Fibroblast of villous mesenchyme (primary cell): ENCODE results near the gene CACNA1B. TPM values are rescaled to one million over a fixed set of nuclear protein-coding genes. Genes with fewer than 3 reads are reported as not detected.

ENCODE experiments used
- DNase-seq: peaks from one replicate; pipeline ENCODE4 v3.0.0-alpha.2; 2010; ENCODE audit warnings: low read depth
- H3K4me3 ChIP-seq: 2 replicates; pipeline ENCODE4 v1.5.1; 2011; ENCODE audit warnings: low read depth, mild to moderate bottlenecking, low read length
- total RNA-seq: library from RNA; depleted of rRNA; stranded (reverse); fragments of >200 nt; gene quantifications from 2 replicates; pipeline ENCODE4 v1.2.3, GENCODE V29; 2012
- TF ChIP-seq, protein P1 (sequence below): IDR thresholded peaks from 2 replicates; pipeline ENCODE4 v1.5.1; 2012; ENCODE audit warnings: low read depth, mild to moderate bottlenecking, low read length; ENCODE audit not compliant: insufficient read depth

The CACNA1B gene
- total RNA-seq, 1 donor, result 0.43 TPM

DNA sequence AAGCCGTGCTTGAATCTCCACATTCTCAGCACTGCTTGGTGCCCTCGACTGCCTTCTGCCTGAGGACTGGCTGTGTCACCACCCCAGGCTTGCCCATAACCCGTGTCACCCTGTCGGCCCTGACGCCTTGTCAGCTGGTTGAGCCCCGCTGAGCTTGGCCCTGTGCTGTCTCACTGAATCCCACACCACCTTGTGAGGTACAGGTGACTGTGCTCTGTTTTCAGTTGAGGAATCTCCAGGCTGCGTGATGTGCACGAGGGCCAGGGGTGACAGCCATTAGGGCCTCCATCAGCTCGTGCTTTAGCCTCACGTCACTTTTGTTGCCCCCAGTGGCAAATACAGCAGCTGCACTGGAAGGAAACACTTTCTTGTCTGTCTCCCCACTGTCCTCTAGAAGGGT lies 90.7 kb downstream of the CACNA1B start:
- DNase-seq, result no peak
- TF ChIP-seq, protein P1, sequence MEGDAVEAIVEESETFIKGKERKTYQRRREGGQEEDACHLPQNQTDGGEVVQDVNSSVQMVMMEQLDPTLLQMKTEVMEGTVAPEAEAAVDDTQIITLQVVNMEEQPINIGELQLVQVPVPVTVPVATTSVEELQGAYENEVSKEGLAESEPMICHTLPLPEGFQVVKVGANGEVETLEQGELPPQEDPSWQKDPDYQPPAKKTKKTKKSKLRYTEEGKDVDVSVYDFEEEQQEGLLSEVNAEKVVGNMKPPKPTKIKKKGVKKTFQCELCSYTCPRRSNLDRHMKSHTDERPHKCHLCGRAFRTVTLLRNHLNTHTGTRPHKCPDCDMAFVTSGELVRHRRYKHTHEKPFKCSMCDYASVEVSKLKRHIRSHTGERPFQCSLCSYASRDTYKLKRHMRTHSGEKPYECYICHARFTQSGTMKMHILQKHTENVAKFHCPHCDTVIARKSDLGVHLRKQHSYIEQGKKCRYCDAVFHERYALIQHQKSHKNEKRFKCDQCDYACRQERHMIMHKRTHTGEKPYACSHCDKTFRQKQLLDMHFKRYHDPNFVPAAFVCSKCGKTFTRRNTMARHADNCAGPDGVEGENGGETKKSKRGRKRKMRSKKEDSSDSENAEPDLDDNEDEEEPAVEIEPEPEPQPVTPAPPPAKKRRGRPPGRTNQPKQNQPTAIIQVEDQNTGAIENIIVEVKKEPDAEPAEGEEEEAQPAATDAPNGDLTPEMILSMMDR, result no peak
- no peak overlapping the region for H3K4me3 ChIP-seq

DNA sequence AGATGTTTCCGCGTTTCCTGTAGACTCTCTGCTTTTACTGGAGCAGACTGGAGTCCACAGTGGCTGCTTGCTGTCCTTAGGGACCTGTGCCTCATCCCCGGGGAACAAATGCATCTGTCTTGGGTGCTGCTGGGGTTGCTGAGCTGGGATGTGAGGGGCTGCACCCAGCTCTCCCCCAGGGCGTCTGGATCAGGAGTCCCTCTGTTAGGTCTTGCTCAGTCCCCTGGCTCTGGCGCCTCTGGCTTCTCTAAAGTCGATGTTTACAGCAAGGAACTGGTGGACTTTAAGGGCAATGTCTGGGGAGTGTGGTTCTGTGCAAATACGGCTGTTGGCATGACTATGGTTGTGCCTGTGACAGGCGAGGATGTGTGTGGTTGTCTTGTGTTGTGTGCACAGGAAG lies 91.4 kb downstream of the CACNA1B start:
- H3K4me3 ChIP-seq, result no peak overlapping the region
- DNase-seq, result no peak
- TF ChIP-seq, protein P1, result no peak

DNA sequence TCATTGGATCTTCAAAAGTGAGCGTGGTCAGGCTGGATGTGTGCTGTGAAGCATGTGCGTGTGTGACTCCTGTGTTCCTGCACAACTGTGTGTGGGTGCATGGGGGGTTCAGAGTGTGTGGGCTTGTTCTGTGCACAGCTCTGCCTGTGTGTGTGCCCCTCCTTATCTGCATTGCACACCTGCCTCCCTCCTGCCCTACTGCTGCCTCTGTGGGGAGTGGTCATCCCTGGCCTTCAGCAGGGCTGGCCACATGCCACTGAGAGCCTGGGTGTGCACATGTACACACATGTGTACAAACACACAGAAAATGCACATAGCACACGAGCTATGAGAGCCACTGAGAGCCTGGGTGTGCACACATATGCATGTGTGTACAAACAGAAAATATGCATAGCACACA lies 92.1 kb downstream of the CACNA1B start:
- no peak for DNase-seq
- TF ChIP-seq, protein P1, result no peak
- no peak overlapping the region for H3K4me3 ChIP-seq

DNA sequence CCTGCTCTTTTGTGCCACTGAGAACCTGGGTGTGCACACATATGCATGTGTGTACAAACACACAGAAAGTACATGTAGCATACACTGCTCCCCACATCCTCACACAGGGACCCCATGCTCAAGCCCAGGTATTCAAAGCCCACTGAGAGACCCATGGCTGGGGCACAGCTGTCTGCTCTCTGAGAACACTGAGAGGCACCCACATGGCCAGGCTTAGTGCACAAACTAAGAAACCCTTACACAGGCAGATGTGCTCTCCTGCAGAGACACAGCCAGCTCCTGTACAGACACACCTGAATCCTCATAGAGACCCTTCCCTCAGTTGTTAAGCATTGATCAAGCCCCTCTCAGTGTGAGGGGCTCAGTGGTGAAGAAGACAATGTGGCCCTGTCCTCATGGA lies 92.5 kb downstream of the CACNA1B start:
- TF ChIP-seq, protein P1, result no peak
- H3K4me3 ChIP-seq, result no peak overlapping the region
- DNase-seq, result no peak

DNA sequence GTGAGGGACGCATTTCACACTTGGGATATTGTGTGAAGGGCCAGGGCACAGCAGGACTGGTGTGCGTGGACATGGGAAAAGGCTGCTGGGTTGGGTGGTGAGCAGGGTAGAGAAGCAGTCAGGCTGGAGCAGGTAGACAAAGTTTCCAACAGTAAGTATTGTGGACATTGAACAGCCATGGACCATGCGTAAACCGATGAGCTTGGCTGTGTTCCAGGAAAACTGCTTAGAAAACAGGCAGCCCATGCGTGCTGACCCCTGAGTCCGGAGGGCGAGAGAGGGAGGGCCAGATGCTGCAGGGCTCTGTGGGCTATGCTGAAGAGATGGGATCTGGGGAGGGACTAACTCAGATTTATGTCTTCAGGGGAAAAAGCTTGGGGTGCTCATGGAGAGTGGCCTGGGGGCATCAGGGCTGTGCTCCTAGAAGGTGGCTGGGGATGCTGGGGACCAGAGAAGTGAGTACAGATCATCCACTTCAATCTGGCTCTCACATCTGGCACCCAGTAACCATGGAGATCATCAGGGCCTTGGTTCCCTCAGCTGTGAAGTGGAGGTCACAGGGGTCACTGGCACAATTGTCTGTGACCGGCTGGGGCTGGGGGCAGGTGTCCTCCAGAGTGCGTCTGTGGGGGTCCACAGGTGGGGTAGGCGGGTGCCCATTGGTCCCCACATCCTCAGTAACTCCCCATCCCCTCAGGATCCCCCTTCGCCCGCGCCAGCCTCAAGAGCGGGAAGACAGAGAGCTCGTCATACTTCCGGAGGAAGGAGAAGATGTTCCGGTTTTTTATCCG lies 93.3 kb downstream of the CACNA1B start:
- TF ChIP-seq, protein P1, result no peak
- DNase-seq, result no peak
- H3K4me3 ChIP-seq, result no peak overlapping the region

DNA sequence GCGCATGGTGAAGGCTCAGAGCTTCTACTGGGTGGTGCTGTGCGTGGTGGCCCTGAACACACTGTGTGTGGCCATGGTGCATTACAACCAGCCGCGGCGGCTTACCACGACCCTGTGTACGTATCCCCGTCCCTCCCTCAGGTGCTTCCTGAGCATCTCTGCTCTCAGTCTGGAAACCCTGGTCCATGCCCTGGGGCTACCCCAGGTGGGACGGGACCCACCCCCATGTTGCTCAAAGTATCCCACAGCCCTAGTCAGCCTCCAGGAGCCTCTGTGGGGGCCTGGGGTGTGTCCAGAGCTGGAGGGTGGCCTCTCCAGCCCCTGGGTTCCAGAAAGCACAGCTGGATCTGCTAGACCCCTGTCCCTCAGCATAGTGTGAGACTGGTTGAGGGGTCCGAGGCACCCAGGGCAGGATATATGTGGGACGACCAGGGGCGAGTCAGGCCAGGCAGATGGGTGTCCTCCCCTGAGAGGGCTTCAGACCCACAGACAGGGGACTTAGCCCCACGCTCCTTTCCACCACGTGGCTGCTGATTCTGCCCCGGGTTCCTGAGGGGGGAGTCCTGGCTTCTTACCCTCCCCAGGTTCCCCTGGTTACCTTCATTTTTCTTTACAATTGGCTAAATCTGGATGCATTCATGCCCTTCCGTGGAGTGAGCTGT lies 94.0 kb downstream of the CACNA1B start:
- TF ChIP-seq, protein P1, result no peak

More for the DNA sequence above, 94.0 kb downstream of the CACNA1B start:
- DNase-seq, result no peak
- H3K4me3 ChIP-seq, result no peak overlapping the region
